COR-L47 (cell line): ENCODE measurements around the gene BLOC1S6.
A peak's percentile ranks its signal among the peaks of the same experiment; 100 is the strongest.

ENCODE experiments used
- DNase-seq: peaks from one replicate; lab custom pipeline; 2025; lab: John Stamatoyannopoulos, UW

Gene BLOC1S6

GRCh38 chr15:45587095-45587862, at the start of gene BLOC1S6:
Gene BLOC1S6 (plus strand): TSS chr15:45587379. CDS start chr15:45587444, 65 bp downstream.
- peak; percentile 91 for DNase-seq

- no peak for DNase-seq
These were observed 47.5 kb upstream of the BLOC1S6 start for GRCh38 chr15:45539680-45540079.

GRCh38 chr15:45540531-45540930, 46.6 kb upstream of the BLOC1S6 start:
- no peak for DNase-seq

GRCh38 chr15:45543051-45543450, 44.1 kb upstream of the BLOC1S6 start:
- no peak for DNase-seq

GRCh38 chr15:45544266-45545023, 42.7 kb upstream of the BLOC1S6 start:
- no peak for DNase-seq

GRCh38 chr15:45546789-45547188, 40.4 kb upstream of the BLOC1S6 start:
- DNase-seq: no peak

GRCh38 chr15:45548753-45549520, 38.2 kb upstream of the BLOC1S6 start:
- DNase-seq: no peak

GRCh38 chr15:45549541-45550220, 37.5 kb upstream of the BLOC1S6 start:
- DNase-seq: no peak

GRCh38 chr15:45550436-45550835, 36.7 kb upstream of the BLOC1S6 start:
- no peak for DNase-seq

GRCh38 chr15:45551676-45552075, 35.5 kb upstream of the BLOC1S6 start:
- DNase-seq: no peak

GRCh38 chr15:45555934-45556608, 31.1 kb upstream of the BLOC1S6 start:
- DNase-seq: no peak

GRCh38 chr15:45572617-45573016, 14.6 kb upstream of the BLOC1S6 start:
- DNase-seq: no peak

- no peak for DNase-seq
These were observed 13.1 kb upstream of the BLOC1S6 start for GRCh38 chr15:45573961-45574629.

- no peak for DNase-seq
These were observed 5.3 kb upstream of the BLOC1S6 start for GRCh38 chr15:45581919-45582318.

- DNase-seq: no peak
These were observed 3.2 kb upstream of the BLOC1S6 start for GRCh38 chr15:45583731-45584639.

- no peak for DNase-seq
These were observed 1.9 kb upstream of the BLOC1S6 start for GRCh38 chr15:45585069-45585791.

GRCh38 chr15:45586125-45586524, 1.1 kb upstream of the BLOC1S6 start:
- DNase-seq: no peak

GRCh38 chr15:45586601-45587094, 531 bp upstream of the BLOC1S6 start:
- DNase-seq: no peak

GRCh38 chr15:45587863-45588170, 638 bp downstream of the BLOC1S6 start:
- no peak for DNase-seq
